Stimulated activated naive CD8-positive, alpha-beta T cell treated with anti-CD3 and anti-CD28 coated beads, Interleukin-15, Interleukin-2, amounts not matched to agents 100 ng/mL and 50 ng/mL, for 24 hours (primary cell): Measurements from ENCODE around the gene MYO5A.
"Not testable (repeated sequence)": the region's sequence is repeated elsewhere in the genome, so short reads cannot be mapped to it uniquely, and the experiment has no call there.

ENCODE experiments used
- H3K27ac Mint-ChIP-seq: one replicate; pipeline ENCODE4 v1.8.0; 2021; ENCODE audit warnings: mild to moderate bottlenecking, mixed read lengths
- H3K27me3 Mint-ChIP-seq: one replicate; pipeline ENCODE4 v1.8.0; 2021; ENCODE audit warnings: mixed read lengths
- H3K36me3 Mint-ChIP-seq: one replicate; pipeline ENCODE4 v1.8.0; 2021; ENCODE audit warnings: low read depth, mixed read lengths
- H3K4me1 Mint-ChIP-seq: one replicate; pipeline ENCODE4 v1.8.0; 2021; ENCODE audit warnings: low read depth, mixed read lengths
- H3K4me3 Mint-ChIP-seq: one replicate; pipeline ENCODE4 v1.8.0; 2021; ENCODE audit warnings: mild to moderate bottlenecking, mixed read lengths
- H3K9me3 Mint-ChIP-seq: one replicate; pipeline ENCODE4 v1.8.0; 2021; ENCODE audit warnings: mixed read lengths

The MYO5A gene

GRCh38 chr15:52440946-52441345 lies 87.7 kb downstream of the MYO5A start:
- no peak overlapping the region for H3K4me3 Mint-ChIP-seq
- H3K36me3 Mint-ChIP-seq, result no peaks in the 10 kb centered on the region
- peaks cover 30% of the 10 kb centered on the region for H3K4me1 Mint-ChIP-seq
- H3K27ac Mint-ChIP-seq, result peak overlapping the region; percentile 50
- no peaks in the 10 kb centered on the region for H3K27me3 Mint-ChIP-seq
- no peaks in the 10 kb centered on the region for H3K9me3 Mint-ChIP-seq

DNA sequence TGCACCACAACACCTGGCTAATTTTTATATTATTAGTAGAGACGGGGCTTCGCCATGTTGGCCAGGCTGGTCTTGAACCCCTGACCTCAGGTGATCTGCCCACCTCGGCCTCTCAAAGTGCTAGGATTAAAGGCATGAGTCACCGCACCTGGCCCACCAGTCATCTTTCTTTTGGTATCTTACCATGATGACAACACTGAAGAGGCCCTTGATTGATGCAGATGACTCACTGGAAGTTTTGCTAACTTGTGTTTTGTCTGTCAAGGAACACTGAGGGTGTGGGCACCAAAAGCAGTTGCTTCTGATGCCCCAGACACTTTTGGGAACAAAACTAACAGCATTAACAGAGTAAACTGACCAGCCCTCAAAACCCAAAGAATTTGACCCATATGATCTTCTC lies 88.3 kb downstream of the MYO5A start:
- Mint-ChIP-seq H3K4me3 (no peak overlapping the region), H3K4me1 (peaks cover 30% of the 10 kb centered on the region), H3K27ac (peak overlapping the region; percentile 50), H3K27me3 (no peaks in the 10 kb centered on the region), H3K9me3 (no peaks in the 10 kb centered on the region), H3K36me3 (no peaks in the 10 kb centered on the region)

DNA sequence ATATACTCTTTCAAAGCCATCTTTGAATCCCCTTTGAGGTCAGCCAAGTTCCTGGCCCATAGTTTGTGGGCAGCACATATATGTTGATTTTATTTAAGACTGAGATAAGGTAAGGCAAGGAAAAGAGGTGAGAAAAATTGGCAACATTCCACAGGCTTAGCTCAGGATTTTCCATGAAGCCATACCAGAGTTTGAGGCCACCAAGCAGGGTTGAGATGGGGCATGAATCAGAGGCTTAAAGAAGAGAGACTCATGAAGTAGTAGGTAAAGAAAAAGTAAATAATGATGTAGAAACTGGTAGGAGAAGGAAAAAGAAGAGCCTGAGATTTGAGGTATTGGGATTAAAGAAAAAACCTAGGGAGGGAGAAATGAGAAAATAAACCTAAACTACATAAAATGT lies 89.2 kb downstream of the MYO5A start:
- no peaks in the 10 kb centered on the region for H3K27me3 Mint-ChIP-seq
- peaks cover 30% of the 10 kb centered on the region for H3K4me1 Mint-ChIP-seq
- H3K36me3 Mint-ChIP-seq, result no peaks in the 10 kb centered on the region
- peak overlapping the region; percentile 9 for H3K27ac Mint-ChIP-seq
- H3K4me3 Mint-ChIP-seq, result no peak overlapping the region
- H3K9me3 Mint-ChIP-seq, result no peaks in the 10 kb centered on the region

DNA sequence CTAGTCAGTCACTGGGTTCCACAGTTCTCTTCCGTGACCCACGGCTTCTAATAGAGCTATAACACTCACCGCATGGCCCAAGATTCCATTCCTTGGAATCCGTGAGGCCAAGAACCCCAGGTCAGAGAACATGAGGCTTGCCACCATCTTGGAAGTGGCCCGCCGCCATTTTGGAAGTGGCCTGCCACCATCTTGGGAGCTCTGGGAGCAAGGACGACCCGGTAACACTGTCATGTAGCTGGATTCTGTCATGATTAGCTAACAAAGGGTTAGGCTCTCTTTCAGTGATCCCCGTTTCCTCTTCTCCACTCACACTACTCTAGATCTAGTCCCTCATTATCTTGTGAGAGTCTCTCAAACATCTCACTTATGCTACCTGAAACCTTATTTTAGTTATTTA lies 89.6 kb downstream of the MYO5A start:
- H3K27me3 Mint-ChIP-seq, H3K9me3 Mint-ChIP-seq, H3K36me3 Mint-ChIP-seq, H3K4me3 Mint-ChIP-seq: not testable (repeated sequence)
- H3K4me1 Mint-ChIP-seq, result peaks cover 30% of the 10 kb centered on the region
- H3K27ac Mint-ChIP-seq, result peak overlapping the region; percentile 9

GRCh38 chr15:52438047-52438446 lies 90.6 kb downstream of the MYO5A start:
- Mint-ChIP-seq H3K27me3 (no peaks in the 10 kb centered on the region), H3K27ac (no peak overlapping the region), H3K9me3 (no peaks in the 10 kb centered on the region), H3K4me3 (no peak overlapping the region), H3K36me3 (no peaks in the 10 kb centered on the region), H3K4me1 (peaks cover 30% of the 10 kb centered on the region)

GRCh38 chr15:52437646-52438045 lies 91.0 kb downstream of the MYO5A start:
- H3K27me3 Mint-ChIP-seq, result no peaks in the 10 kb centered on the region
- H3K36me3 Mint-ChIP-seq, result peaks cover 2% of the 10 kb centered on the region
- H3K4me1 Mint-ChIP-seq, result peaks cover 32% of the 10 kb centered on the region
- no peak overlapping the region for H3K27ac Mint-ChIP-seq
- no peaks in the 10 kb centered on the region for H3K9me3 Mint-ChIP-seq
- no peak overlapping the region for H3K4me3 Mint-ChIP-seq

DNA sequence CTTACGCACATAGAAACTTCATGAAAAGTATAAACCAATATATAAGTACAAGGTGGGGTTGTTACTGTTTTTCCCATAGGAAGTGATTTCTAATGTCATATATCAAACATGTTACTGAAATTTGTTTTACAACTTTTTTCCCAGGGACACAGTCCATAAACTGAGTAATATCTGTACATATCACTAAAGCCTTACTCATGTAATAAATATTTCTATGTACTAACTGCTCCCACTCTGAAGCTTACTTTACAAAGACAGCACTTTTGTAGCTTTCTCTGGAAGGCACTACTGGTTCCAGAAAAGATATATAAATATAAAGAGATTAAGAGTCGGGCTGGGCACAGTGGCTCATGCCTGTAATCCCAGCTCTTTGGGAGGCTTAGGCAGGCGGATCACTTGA lies 91.7 kb downstream of the MYO5A start:
- peaks cover 4% of the 10 kb centered on the region for H3K36me3 Mint-ChIP-seq
- H3K27ac Mint-ChIP-seq, result no peak overlapping the region
- no peaks in the 10 kb centered on the region for H3K9me3 Mint-ChIP-seq
- H3K4me1 Mint-ChIP-seq, result peaks cover 33% of the 10 kb centered on the region
- H3K27me3 Mint-ChIP-seq, result no peaks in the 10 kb centered on the region
- no peak overlapping the region for H3K4me3 Mint-ChIP-seq

DNA sequence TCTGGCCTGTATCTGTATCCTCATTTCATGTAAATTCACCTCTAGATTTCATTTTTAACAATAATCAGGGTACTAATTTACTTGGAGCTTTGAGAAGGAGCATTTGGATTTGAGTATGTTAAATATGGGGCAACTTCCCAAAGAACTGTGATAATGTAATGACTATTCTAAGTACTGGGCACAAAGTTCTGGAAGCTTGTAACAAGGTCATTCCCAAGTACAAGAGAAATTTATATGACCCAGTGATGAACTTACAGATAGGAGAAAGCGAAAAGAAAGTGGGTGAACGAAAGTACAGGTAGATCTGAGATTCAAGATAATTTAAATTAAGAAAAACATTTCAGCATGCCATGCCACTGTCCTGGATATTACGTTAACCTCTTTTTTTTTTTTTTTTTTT lies 93.8 kb downstream of the MYO5A start:
- H3K36me3 Mint-ChIP-seq, result peaks cover 4% of the 10 kb centered on the region
- peaks cover 20% of the 10 kb centered on the region for H3K4me1 Mint-ChIP-seq

GRCh38 chr15:52428297-52428696 lies 100.4 kb downstream of the MYO5A start:
- Mint-ChIP-seq H3K36me3 (peaks cover 21% of the 10 kb centered on the region), H3K9me3 (no peaks in the 10 kb centered on the region), H3K27me3 (no peaks in the 10 kb centered on the region), H3K4me1 (peaks cover 7% of the 10 kb centered on the region), H3K27ac (no peak overlapping the region), H3K4me3 (no peak overlapping the region)

More for the DNA sequence above, 93.8 kb downstream of the MYO5A start:
- Mint-ChIP-seq H3K9me3 (no peaks in the 10 kb centered on the region), H3K27me3 (no peaks in the 10 kb centered on the region), H3K27ac (no peak overlapping the region), H3K4me3 (no peak overlapping the region)

- Mint-ChIP-seq H3K27me3 (no peaks in the 10 kb centered on the region), H3K4me3 (no peak overlapping the region), H3K27ac (no peak overlapping the region), H3K9me3 (no peaks in the 10 kb centered on the region), H3K4me1 (peaks cover 6% of the 10 kb centered on the region), H3K36me3 (peaks cover 24% of the 10 kb centered on the region)
Observed at GRCh38 chr15:52427804-52428203, 100.9 kb downstream of the MYO5A start.

GRCh38 chr15:52424856-52425431 lies 103.7 kb downstream of the MYO5A start:
- H3K36me3 Mint-ChIP-seq, result peaks cover 25% of the 10 kb centered on the region
- no peak overlapping the region for H3K27ac Mint-ChIP-seq
- no peaks in the 10 kb centered on the region for H3K27me3 Mint-ChIP-seq
- no peaks in the 10 kb centered on the region for H3K9me3 Mint-ChIP-seq
- H3K4me1 Mint-ChIP-seq, result peaks cover 4% of the 10 kb centered on the region
- H3K4me3 Mint-ChIP-seq, result no peak overlapping the region

GRCh38 chr15:52423852-52424251 lies 104.8 kb downstream of the MYO5A start:
- no peak overlapping the region for H3K4me3 Mint-ChIP-seq
- H3K4me1 Mint-ChIP-seq, result peaks cover 4% of the 10 kb centered on the region
- no peaks in the 10 kb centered on the region for H3K9me3 Mint-ChIP-seq
- peaks cover 23% of the 10 kb centered on the region for H3K36me3 Mint-ChIP-seq
- H3K27me3 Mint-ChIP-seq, result no peaks in the 10 kb centered on the region
- no peak overlapping the region for H3K27ac Mint-ChIP-seq

DNA sequence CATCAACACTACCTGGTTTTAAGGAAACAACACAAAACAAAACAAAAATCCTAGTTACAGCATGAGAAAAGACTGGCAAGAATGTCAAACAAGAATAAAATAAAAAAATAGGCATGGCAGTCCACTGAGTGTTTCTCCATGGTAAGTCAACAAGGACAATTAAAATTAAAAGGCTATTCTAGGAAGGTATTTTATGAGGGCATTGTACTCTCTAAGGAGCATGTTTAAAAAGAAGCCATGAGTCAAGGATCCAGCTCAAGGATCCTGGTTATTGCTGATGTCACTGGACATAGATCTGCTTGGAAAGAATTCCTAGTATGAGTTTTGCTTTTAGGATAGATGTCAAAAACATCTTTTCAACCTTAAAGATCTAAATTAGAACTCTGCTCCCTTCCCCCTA lies 106.7 kb downstream of the MYO5A start:
- H3K27me3 Mint-ChIP-seq, result no peaks in the 10 kb centered on the region
- H3K27ac Mint-ChIP-seq, result no peak overlapping the region
- peaks cover 7% of the 10 kb centered on the region for H3K36me3 Mint-ChIP-seq
- peaks cover 4% of the 10 kb centered on the region for H3K4me1 Mint-ChIP-seq
- no peak overlapping the region for H3K4me3 Mint-ChIP-seq
- no peaks in the 10 kb centered on the region for H3K9me3 Mint-ChIP-seq

- Mint-ChIP-seq H3K27ac (no peak overlapping the region), H3K9me3 (no peaks in the 10 kb centered on the region), H3K4me1 (peaks cover 4% of the 10 kb centered on the region), H3K4me3 (no peak overlapping the region), H3K27me3 (no peaks in the 10 kb centered on the region), H3K36me3 (peaks cover 11% of the 10 kb centered on the region)
Observed at GRCh38 chr15:52421029-52421428, 107.7 kb downstream of the MYO5A start.

GRCh38 chr15:52419494-52419893 lies 109.2 kb downstream of the MYO5A start:
- H3K9me3 Mint-ChIP-seq, result no peaks in the 10 kb centered on the region
- H3K4me1 Mint-ChIP-seq, result peaks cover 4% of the 10 kb centered on the region
- H3K27me3 Mint-ChIP-seq, result no peaks in the 10 kb centered on the region
- H3K4me3 Mint-ChIP-seq, result no peak overlapping the region
- no peak overlapping the region for H3K27ac Mint-ChIP-seq
- peaks cover 16% of the 10 kb centered on the region for H3K36me3 Mint-ChIP-seq

GRCh38 chr15:52417957-52418356 lies 110.7 kb downstream of the MYO5A start:
- Mint-ChIP-seq H3K27me3 (no peaks in the 10 kb centered on the region), H3K36me3 (peaks cover 15% of the 10 kb centered on the region), H3K4me1 (peaks cover 4% of the 10 kb centered on the region), H3K4me3 (no peak overlapping the region), H3K9me3 (no peaks in the 10 kb centered on the region), H3K27ac (no peak overlapping the region)
